ENCODE results near the gene MID1.

The MID1 gene

GRCh38 chrX:10576777-10577447, 43.5 kb downstream of the MID1 start:
- DNase-seq: no peak

GRCh38 chrX:10576186-10576585, 44.2 kb downstream of the MID1 start:
- no peak for DNase-seq

- no peak for DNase-seq
Observed at GRCh38 chrX:10574663-10575062, 45.7 kb downstream of the MID1 start.

GRCh38 chrX:10571260-10571659, 49.1 kb downstream of the MID1 start:
- no peak for DNase-seq

GRCh38 chrX:10570601-10571000, 49.8 kb downstream of the MID1 start:
- DNase-seq: no peak

- DNase-seq: no peak
Observed at GRCh38 chrX:10569946-10570345, 50.4 kb downstream of the MID1 start.

GRCh38 chrX:10568428-10568827, 52.0 kb downstream of the MID1 start:
- DNase-seq: peak; percentile 63

- DNase-seq: no peak
Observed at GRCh38 chrX:10567136-10567535, 53.2 kb downstream of the MID1 start.

- no peak for DNase-seq
Observed at GRCh38 chrX:10566716-10567097, 53.7 kb downstream of the MID1 start.

- DNase-seq: no peak
Observed at GRCh38 chrX:10564484-10564883, 55.9 kb downstream of the MID1 start.

- DNase-seq: no peak
Observed at GRCh38 chrX:10557166-10557565, 63.2 kb downstream of the MID1 start.

GRCh38 chrX:10556405-10556804, 64.0 kb downstream of the MID1 start:
- DNase-seq: no peak

GRCh38 chrX:10555846-10556245, 64.5 kb downstream of the MID1 start:
- no peak for DNase-seq

- no peak for DNase-seq
Observed at GRCh38 chrX:10554612-10555270, 65.6 kb downstream of the MID1 start.

- DNase-seq: no peak
Observed at GRCh38 chrX:10549280-10549679, 71.1 kb downstream of the MID1 start.

- DNase-seq: no peak
Observed at GRCh38 chrX:10548688-10549087, 71.7 kb downstream of the MID1 start.

- DNase-seq: no peak
Observed at GRCh38 chrX:10545882-10546281, 74.5 kb downstream of the MID1 start.

- DNase-seq: no peak
Observed at GRCh38 chrX:10542586-10542985, 77.8 kb downstream of the MID1 start.

GRCh38 chrX:10538831-10539230, 81.6 kb downstream of the MID1 start:
- no peak for DNase-seq

GRCh38 chrX:10537308-10537707, 83.1 kb downstream of the MID1 start:
- no peak for DNase-seq

- no peak for DNase-seq
Observed at GRCh38 chrX:10536744-10537143, 83.6 kb downstream of the MID1 start.

- no peak for DNase-seq
Observed at GRCh38 chrX:10534611-10535010, 85.8 kb downstream of the MID1 start.

- DNase-seq: no peak
Observed at GRCh38 chrX:10533696-10534365, 86.6 kb downstream of the MID1 start.

GRCh38 chrX:10531927-10532326, 88.5 kb downstream of the MID1 start:
- DNase-seq: no peak

All from eye (tissue), 1 donor.